Neural cell (in vitro differentiated cells): ENCODE results near the gene RNF182. TPM values are rescaled to one million over a fixed set of nuclear protein-coding genes. Genes with fewer than 3 reads are reported as not detected.

Experiments used
- H2AFZ ChIP-seq: fragments of 200-600, 300-800 bp; sonication (generic), shearing (Covaris generic); 2 replicates; pipeline ENCODE4 v1.6.0; 2014; ENCODE audit warnings: low read depth, mild to moderate bottlenecking, antibody characterized with exemption, low read length, moderate library complexity
- H3F3A ChIP-seq: fragments of 200-600 bp; shearing (Covaris generic); 2 replicates; pipeline ENCODE4 v1.6.1; 2016; ENCODE audit warnings: mild to moderate bottlenecking, moderate library complexity, mixed read lengths, antibody characterized with exemption, low read length; ENCODE audit not compliant: insufficient read depth, poor library complexity, severe bottlenecking
- H3K27ac ChIP-seq: fragments of 200-600, 300-800 bp; sonication (generic), shearing (Covaris generic); 2 replicates; pipeline ENCODE4 v1.5.1; 2014; ENCODE audit warnings: mild to moderate bottlenecking, low read length, moderate library complexity
- H3K27me3 ChIP-seq: fragments of 300-800, 200-600 bp; sonication (generic), shearing (Covaris generic); 2 replicates; pipeline ENCODE4 v1.6.0; 2014; ENCODE audit warnings: mild to moderate bottlenecking, low read depth, low read length, moderate library complexity; ENCODE audit not compliant: insufficient read depth
- H3K36me3 ChIP-seq: fragments of 300-800, 200-600 bp; sonication (generic), shearing (Covaris generic); 2 replicates; pipeline ENCODE4 v1.5.1; 2014; ENCODE audit warnings: mild to moderate bottlenecking, antibody characterized with exemption, low read length, moderate library complexity; ENCODE audit not compliant: insufficient read depth
- H3K4me2 ChIP-seq: fragments of 300-800, 200-600 bp; sonication (generic), shearing (Covaris generic); 2 replicates; pipeline ENCODE4 v1.6.0; 2014; ENCODE audit warnings: mild to moderate bottlenecking, low read length
- H3K4me3 ChIP-seq: fragments of 300-800, 200-600 bp; sonication (generic), shearing (Covaris generic); 2 replicates; pipeline ENCODE4 v1.5.1; 2014; ENCODE audit warnings: mild to moderate bottlenecking, low read length, moderate library complexity
- H3K79me2 ChIP-seq: fragments of 200-600 bp; shearing (Covaris generic); replicated peaks from 2 replicates; pipeline ENCODE4 v1.6.0; 2014; ENCODE audit warnings: mild to moderate bottlenecking, low read length, moderate library complexity; ENCODE audit not compliant: insufficient read depth
- H3K9ac ChIP-seq: fragments of 300-800, 200-600 bp; sonication (generic), shearing (Covaris generic); 2 replicates; pipeline ENCODE4 v1.6.1; 2016; ENCODE audit warnings: mild to moderate bottlenecking, low read length, mixed read lengths
- H3K9me2 ChIP-seq: fragments of 200-600 bp; shearing (Covaris generic); 2 replicates; pipeline ENCODE4 v1.6.1; 2016; ENCODE audit warnings: mild to moderate bottlenecking, low read length, mixed read lengths; ENCODE audit not compliant: insufficient read depth
- H3K9me3 ChIP-seq: fragments of 200-600, 300-800 bp; sonication (generic), shearing (Covaris generic); 2 replicates; pipeline ENCODE4 v1.6.1; 2016; ENCODE audit warnings: mild to moderate bottlenecking, mixed run types, low read length, moderate library complexity, mixed read lengths
- H4K20me1 ChIP-seq: fragments of 200-600 bp; shearing (Covaris generic); 2 replicates; pipeline ENCODE4 v1.6.1; 2016; ENCODE audit warnings: mild to moderate bottlenecking, mixed run types; ENCODE audit not compliant: insufficient read depth
- CTCF ChIP-seq: fragments of 450-650 bp; IDR thresholded peaks from 2 replicates; pipeline ENCODE4 v1.5.1; 2014; ENCODE audit warnings: antibody characterized with exemption, mild to moderate bottlenecking, moderate library complexity; ENCODE audit not compliant: poor library complexity, severe bottlenecking
- EP300 ChIP-seq: fragments of 450-650 bp; conservative IDR thresholded peaks from 2 replicates; pipeline ENCODE4 v1.6.1; 2014; ENCODE audit warnings: antibody characterized with exemption, mild to moderate bottlenecking, moderate library complexity; ENCODE audit not compliant: poor library complexity, severe bottlenecking
- EZH2 ChIP-seq: fragments of 200-600, 300-800 bp; shearing (Covaris generic), sonication (generic); IDR thresholded peaks from 2 replicates; pipeline ENCODE4 v1.6.1; 2014; ENCODE audit warnings: antibody characterized with exemption, low read length, borderline replicate concordance, mild to moderate bottlenecking; ENCODE audit not compliant: insufficient read depth, poor library complexity, severe bottlenecking
- MXI1 ChIP-seq: fragments of 450-650 bp; conservative IDR thresholded peaks from 2 replicates; pipeline ENCODE4 v1.6.1; 2014; ENCODE audit warnings: antibody characterized with exemption, mild to moderate bottlenecking; ENCODE audit not compliant: poor library complexity, severe bottlenecking
- POLR2AphosphoS5 ChIP-seq: IDR thresholded peaks from 2 replicates; pipeline ENCODE4 v1.6.1; 2012
- RAD21 ChIP-seq: fragments of 450-650 bp; conservative IDR thresholded peaks from 2 replicates; pipeline ENCODE4 v1.6.1; 2014; ENCODE audit warnings: antibody characterized with exemption, mild to moderate bottlenecking, moderate library complexity
- SMC3 ChIP-seq: fragments of 450-650 bp; conservative IDR thresholded peaks from 2 replicates; pipeline ENCODE4 v1.6.1; 2014; ENCODE audit warnings: antibody characterized with exemption, mild to moderate bottlenecking, moderate library complexity; ENCODE audit not compliant: poor library complexity
- TAF1 ChIP-seq: IDR thresholded peaks from 2 replicates; pipeline ENCODE4 v1.6.1; 2012; ENCODE audit warnings: low read depth
- polyA plus RNA-seq: library from polyadenylated mRNA; depleted of rRNA; stranded (reverse); fragments of >200 nt; gene quantifications from 2 replicates; pipeline ENCODE4 v1.2.3, GENCODE V29; 2014
- TF ChIP-seq, protein P1 (sequence below): IDR thresholded peaks from 2 replicates; pipeline ENCODE4 v1.6.1; 2012; ENCODE audit warnings: borderline replicate concordance

RNF182 gene
- polyA plus RNA-seq, 1 donor from 2014 or later = 8.0 TPM

GRCh38 chr6:14020551-14020950 is 95.8 kb downstream of the RNF182 start:
- H3K4me3 ChIP-seq = no peak overlapping the region
- H3K36me3 ChIP-seq = no peaks in the 10 kb centered on the region
- H3K9me3 ChIP-seq = no peaks in the 10 kb centered on the region
- no peaks in the 10 kb centered on the region for H3K9me2 ChIP-seq
- no peak overlapping the region for H3K4me2 ChIP-seq
- no peak overlapping the region for H3K27ac ChIP-seq
- H3F3A ChIP-seq = no peaks in the 10 kb centered on the region
- no peak overlapping the region for H3K9ac ChIP-seq
- H3K79me2 ChIP-seq = no peaks in the 10 kb centered on the region
- no peak overlapping the region for H2AFZ ChIP-seq
- H3K27me3 ChIP-seq = peaks cover 4% of the 10 kb centered on the region
- no peak for TF ChIP-seq CTCF
- no peak for TF ChIP-seq MXI1
- no peak for TF ChIP-seq RAD21
- no peak for TF ChIP-seq POLR2AphosphoS5
- no peak for TF ChIP-seq EZH2
- TF ChIP-seq EP300 = no peak
- TF ChIP-seq, protein P1, sequence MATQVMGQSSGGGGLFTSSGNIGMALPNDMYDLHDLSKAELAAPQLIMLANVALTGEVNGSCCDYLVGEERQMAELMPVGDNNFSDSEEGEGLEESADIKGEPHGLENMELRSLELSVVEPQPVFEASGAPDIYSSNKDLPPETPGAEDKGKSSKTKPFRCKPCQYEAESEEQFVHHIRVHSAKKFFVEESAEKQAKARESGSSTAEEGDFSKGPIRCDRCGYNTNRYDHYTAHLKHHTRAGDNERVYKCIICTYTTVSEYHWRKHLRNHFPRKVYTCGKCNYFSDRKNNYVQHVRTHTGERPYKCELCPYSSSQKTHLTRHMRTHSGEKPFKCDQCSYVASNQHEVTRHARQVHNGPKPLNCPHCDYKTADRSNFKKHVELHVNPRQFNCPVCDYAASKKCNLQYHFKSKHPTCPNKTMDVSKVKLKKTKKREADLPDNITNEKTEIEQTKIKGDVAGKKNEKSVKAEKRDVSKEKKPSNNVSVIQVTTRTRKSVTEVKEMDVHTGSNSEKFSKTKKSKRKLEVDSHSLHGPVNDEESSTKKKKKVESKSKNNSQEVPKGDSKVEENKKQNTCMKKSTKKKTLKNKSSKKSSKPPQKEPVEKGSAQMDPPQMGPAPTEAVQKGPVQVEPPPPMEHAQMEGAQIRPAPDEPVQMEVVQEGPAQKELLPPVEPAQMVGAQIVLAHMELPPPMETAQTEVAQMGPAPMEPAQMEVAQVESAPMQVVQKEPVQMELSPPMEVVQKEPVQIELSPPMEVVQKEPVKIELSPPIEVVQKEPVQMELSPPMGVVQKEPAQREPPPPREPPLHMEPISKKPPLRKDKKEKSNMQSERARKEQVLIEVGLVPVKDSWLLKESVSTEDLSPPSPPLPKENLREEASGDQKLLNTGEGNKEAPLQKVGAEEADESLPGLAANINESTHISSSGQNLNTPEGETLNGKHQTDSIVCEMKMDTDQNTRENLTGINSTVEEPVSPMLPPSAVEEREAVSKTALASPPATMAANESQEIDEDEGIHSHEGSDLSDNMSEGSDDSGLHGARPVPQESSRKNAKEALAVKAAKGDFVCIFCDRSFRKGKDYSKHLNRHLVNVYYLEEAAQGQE = no peak
- TF ChIP-seq SMC3 = no peak
- TF ChIP-seq TAF1 = no peak
- H4K20me1 ChIP-seq = no peaks in the 10 kb centered on the region

GRCh38 chr6:14021449-14021848 is 96.7 kb downstream of the RNF182 start:
- Histone ChIP-seq H3F3A (no peaks in the 10 kb centered on the region), H3K4me2 (no peak overlapping the region), H3K27ac (no peak overlapping the region), H4K20me1 (no peaks in the 10 kb centered on the region), H3K9me3 (no peaks in the 10 kb centered on the region), H3K9ac (no peak overlapping the region), H2AFZ (no peak overlapping the region), H3K27me3 (peaks cover 2% of the 10 kb centered on the region), H3K36me3 (no peaks in the 10 kb centered on the region), H3K4me3 (no peak overlapping the region), H3K9me2 (no peaks in the 10 kb centered on the region), H3K79me2 (no peaks in the 10 kb centered on the region)
- TF ChIP-seq EZH2 = no peak
- no peak for TF ChIP-seq POLR2AphosphoS5
- no peak for TF ChIP-seq CTCF
- TF ChIP-seq RAD21 = no peak
- TF ChIP-seq MXI1 = no peak
- no peak for TF ChIP-seq EP300
- no peak for TF ChIP-seq SMC3
- TF ChIP-seq TAF1 = no peak
- TF ChIP-seq, protein P1 = no peak
